SU-DHL-6 (cell line): Measurements from ENCODE around the gene ARHGAP4.

Source experiments
- CTCF ChIP-seq: fragments of 200-600 bp; sonication (generic); IDR thresholded peaks from one replicate; pipeline ENCODE4 v1.5.1; 2017; ENCODE audit warnings: antibody characterized with exemption, mild to moderate bottlenecking, low read length, moderate library complexity; ENCODE audit not compliant: insufficient read depth, poor library complexity, severe bottlenecking
- EZH2phosphoT487 ChIP-seq: fragments of 200-600 bp; sonication (generic), shearing (Covaris generic); conservative IDR thresholded peaks from 2 replicates; pipeline ENCODE4 v1.6.1; 2018; ENCODE audit warnings: mild to moderate bottlenecking, antibody characterized with exemption, low read length, moderate library complexity, mixed read lengths

GRCh38 chrX:153952373-153953026, 26.4 kb upstream of the ARHGAP4 start:
- no peak for TF ChIP-seq CTCF
- TF ChIP-seq EZH2phosphoT487: no peak
